Hepatocyte (in vitro differentiated cells): ENCODE results near the gene SYNE2.

Experiments
- CTCF ChIP-seq: fragments of 200-600 bp; sonication (generic); IDR thresholded peaks from 2 replicates; pipeline ENCODE4 v1.5.1; 2016; ENCODE audit warnings: antibody characterized with exemption, mild to moderate bottlenecking; ENCODE audit not compliant: poor library complexity
- EZH2 ChIP-seq: fragments of 200-600 bp; sonication (generic); IDR thresholded peaks from 2 replicates; pipeline ENCODE4 v1.6.1; 2016; ENCODE audit warnings: antibody characterized with exemption, mild to moderate bottlenecking, borderline replicate concordance

- no peak for TF ChIP-seq EZH2
- no peak for TF ChIP-seq CTCF
Observed at GRCh38 chr14:64069634-64070359, 217.0 kb downstream of the SYNE2 start.
